Posterior cingulate gyrus (tissue), 11 donors: Measurements from ENCODE around the gene CAMTA2.
"Not testable (repeated sequence)": the region's sequence is repeated elsewhere in the genome, so short reads cannot be mapped to it uniquely, and the experiment has no call there.

Experiments
- DNase-seq, 10 donors: peaks; one replicate each; pipeline versions ENCODE4 v3.0.0 to v3.0.0-alpha.2; 2020 to 2021; ENCODE audit warnings: mixed read lengths in 3 of 10
- intact Hi-C: fragments of 100-400 bp; cut with DNase I; formaldehyde crosslinking; loops from one replicate; pipeline ENCODE4 v1.15.1; 2023

CAMTA2 gene, protein sequence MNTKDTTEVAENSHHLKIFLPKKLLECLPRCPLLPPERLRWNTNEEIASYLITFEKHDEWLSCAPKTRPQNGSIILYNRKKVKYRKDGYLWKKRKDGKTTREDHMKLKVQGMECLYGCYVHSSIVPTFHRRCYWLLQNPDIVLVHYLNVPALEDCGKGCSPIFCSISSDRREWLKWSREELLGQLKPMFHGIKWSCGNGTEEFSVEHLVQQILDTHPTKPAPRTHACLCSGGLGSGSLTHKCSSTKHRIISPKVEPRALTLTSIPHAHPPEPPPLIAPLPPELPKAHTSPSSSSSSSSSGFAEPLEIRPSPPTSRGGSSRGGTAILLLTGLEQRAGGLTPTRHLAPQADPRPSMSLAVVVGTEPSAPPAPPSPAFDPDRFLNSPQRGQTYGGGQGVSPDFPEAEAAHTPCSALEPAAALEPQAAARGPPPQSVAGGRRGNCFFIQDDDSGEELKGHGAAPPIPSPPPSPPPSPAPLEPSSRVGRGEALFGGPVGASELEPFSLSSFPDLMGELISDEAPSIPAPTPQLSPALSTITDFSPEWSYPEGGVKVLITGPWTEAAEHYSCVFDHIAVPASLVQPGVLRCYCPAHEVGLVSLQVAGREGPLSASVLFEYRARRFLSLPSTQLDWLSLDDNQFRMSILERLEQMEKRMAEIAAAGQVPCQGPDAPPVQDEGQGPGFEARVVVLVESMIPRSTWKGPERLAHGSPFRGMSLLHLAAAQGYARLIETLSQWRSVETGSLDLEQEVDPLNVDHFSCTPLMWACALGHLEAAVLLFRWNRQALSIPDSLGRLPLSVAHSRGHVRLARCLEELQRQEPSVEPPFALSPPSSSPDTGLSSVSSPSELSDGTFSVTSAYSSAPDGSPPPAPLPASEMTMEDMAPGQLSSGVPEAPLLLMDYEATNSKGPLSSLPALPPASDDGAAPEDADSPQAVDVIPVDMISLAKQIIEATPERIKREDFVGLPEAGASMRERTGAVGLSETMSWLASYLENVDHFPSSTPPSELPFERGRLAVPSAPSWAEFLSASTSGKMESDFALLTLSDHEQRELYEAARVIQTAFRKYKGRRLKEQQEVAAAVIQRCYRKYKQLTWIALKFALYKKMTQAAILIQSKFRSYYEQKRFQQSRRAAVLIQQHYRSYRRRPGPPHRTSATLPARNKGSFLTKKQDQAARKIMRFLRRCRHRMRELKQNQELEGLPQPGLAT

DNA sequence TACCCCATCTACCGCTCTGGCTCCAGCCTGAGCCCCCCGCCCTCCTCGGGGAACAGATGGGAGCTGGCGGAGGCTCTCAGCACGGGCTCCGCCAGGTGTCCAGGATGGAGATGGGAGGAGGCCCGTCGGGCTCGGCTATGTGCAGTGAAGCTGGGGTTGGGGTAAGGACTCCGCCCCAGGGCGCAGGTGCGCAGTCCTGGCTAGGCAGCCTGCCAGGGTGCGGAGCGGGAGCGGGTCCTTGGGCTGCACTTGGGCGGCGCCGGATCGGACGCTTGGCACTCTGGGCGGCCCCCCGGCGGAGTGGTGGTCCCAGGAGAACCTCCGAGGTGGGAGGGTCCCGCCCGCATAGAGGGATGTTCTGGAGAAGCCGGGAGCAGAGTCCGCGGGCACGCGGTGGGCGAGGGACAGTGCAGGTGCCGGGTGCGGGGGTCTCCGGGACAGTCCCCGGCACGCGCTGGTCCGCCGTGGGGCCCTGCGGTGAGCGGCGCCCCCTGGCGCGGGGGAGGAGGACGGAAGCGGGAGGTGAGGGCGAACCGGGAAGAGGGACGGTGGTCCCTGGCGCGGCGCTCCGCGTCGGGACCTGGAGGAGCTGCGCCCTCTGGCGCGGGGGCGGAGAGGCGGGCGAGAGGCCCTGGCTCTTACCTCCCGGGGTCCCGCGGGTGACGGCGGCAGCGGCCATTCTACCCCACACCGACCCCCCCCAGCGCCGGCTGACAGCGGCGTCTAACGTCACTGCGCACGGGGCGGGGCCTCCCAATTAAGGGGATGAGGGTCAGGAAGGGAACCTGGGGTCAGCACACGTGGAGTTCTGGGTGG lies at the start of gene CAMTA2:
CAMTA2 (minus strand) TSS at position 725 of the 816 bp plus-strand sequence. CDS start 1,453 bp downstream, outside the sequence.
- intact Hi-C loops: loop anchor here (5.0 kb wide), 1 partner anchor 40 kb away; the partner anchor contains the start of gene PFN1

DNA sequence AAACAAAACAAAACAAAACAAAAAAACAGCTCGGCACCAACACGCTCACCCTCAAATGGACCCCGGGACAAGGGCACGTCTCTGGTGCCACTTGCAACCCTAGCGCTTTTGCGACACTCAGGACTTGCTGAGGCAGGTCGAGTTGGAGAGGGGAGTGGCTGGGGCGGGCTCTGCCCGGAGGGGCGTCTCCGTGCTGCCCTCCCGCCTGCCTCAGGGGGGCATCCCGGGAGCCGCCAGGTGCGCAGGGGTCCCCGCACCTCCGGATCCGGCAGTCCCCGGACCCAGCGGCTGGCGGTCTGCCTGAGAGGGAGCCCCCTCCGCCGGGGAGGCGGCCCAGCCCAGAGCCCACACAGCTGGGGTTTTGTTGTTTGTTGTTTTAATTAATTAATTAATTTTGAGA lies 47.8 kb upstream of the CAMTA2 start, which contains the start of gene SLC52A1:
SLC52A1 (minus strand) TSS at position 112 of the 400 bp plus-strand sequence. CDS start 820 bp downstream, outside the sequence.
- no peak for DNase-seq
- intact Hi-C loops: no loop called here

More for the DNA sequence above, at the start of gene CAMTA2:
- DNase-seq: peak; percentile 82 to 98 (median 90)

GRCh38 chr17:5034651-5035050 lies 47.2 kb upstream of the CAMTA2 start:
- intact Hi-C loops: no loop called here
- DNase-seq: no peak

DNA sequence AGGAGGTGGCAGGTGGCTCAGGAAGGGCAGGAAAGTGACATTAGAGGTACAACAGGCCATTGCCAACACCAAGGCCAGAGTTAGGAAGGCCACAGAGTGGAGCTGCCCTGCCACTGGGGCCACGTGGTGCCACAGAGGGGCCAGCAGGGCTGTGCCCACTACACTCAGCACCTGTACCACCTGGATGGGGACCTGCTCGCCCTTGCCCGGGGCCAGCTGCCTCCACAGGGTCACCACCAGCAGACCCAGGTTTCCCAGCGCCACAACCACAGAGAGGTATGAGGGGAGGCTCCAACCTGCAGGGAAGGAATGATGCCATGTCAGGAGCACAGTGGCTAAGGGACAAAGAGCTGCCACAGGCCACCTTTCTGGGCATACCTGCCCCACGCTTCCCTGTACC lies 46.6 kb upstream of the CAMTA2 start:
- intact Hi-C loops: no loop called here
- DNase-seq: no peak

DNA sequence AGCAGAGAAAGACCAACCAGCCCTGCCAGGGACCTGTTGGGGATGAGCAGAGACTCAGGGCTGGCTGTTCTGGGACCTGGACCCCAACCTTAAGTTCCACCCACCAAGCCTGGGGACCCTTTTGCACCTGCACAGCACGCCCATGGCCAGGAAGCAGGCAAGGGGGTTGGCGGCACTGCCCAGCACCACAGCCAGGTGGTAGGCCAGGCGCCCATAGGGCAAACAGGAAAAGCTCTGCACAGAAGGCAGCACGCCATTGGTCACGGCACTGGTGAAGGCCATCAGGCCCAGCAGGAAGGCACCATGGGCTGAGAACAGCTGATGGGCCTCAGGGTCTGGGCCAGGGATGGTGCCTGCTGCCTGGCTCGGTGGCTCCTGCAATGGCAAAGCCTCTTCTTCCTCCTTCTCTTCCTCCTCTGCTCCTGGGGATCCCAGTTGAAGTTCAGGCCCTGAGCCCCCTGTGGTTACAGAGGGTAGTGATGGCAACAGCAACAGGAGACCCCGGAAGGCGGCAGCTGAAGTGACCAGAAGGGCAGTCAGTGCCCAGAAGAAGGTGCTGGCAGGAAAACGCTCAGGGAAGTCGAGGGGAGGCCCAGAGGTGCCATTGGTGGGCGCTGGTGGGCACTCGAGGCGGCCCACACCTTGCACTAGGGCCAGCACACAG lies 46.0 kb upstream of the CAMTA2 start:
- intact Hi-C loops: no loop called here
- no peak for DNase-seq

- DNase-seq: no peak
- intact Hi-C loops: no loop called here
These were observed 45.4 kb upstream of the CAMTA2 start for GRCh38 chr17:5032865-5033264.

- peak; percentile 29 to 94 (median 68) for DNase-seq
- intact Hi-C loops: loop anchor here (1.0 kb wide), 1 partner anchor 31 kb away; no protein-coding TSS in a partner anchor
These were observed 44.0 kb upstream of the CAMTA2 start for GRCh38 chr17:5031365-5032082.

DNA sequence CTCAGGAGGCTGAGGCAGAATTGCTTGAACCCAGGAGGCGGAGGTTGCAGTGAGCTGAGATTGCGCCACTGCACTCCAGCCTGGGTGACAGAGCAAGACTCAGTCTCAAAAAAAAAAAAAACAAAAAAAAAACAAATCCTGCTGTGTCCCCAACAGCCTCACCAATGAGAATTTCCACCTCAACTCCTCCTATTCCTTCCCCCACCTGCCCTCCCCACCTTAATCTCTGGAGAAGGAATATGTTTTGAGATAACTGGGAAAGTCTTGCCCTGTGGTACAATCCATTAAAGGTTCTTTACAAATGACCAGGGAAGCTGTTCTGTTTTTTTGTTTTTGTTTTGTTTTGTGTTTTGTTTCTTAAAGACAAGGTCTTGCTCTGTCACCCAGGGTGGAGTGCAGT lies 42.7 kb upstream of the CAMTA2 start:
- DNase-seq, intact Hi-C loops: not testable (repeated sequence)

GRCh38 chr17:5027916-5028315 lies 40.4 kb upstream of the CAMTA2 start:
- intact Hi-C loops: no loop called here
- no peak for DNase-seq

GRCh38 chr17:5027299-5027698 lies 39.8 kb upstream of the CAMTA2 start:
- intact Hi-C loops: no loop called here

DNA sequence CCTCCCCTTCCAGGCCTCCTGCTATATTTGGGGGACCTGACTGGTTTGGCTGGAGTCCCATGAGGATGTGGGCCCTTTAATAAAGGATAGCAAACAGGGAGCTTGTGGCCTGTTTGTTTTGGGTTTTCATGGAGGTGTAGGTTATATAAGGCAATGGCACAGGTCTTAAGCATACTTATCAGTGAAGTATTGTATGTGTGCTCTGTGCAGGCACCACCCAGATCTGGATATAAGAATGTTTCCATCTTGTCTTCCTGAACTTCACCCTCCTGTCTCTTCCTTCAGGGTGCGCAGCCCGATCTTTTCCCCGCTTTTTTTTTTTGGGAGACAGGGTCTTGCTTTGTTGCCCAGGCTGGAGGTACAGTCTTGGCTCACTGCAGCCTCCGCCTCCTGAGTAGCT lies 37.1 kb upstream of the CAMTA2 start:
- intact Hi-C loops: no loop called here

More at GRCh38 chr17:5027299-5027698, 39.8 kb upstream of the CAMTA2 start:
- peak in 1 of 10 donors; percentile 11 for DNase-seq

GRCh38 chr17:5023588-5024147 lies 36.2 kb upstream of the CAMTA2 start:
- intact Hi-C loops: no loop called here
- no peak for DNase-seq

More for the DNA sequence above, 37.1 kb upstream of the CAMTA2 start:
- DNase-seq: no peak

- intact Hi-C loops: no loop called here
- DNase-seq: no peak
These were observed 34.8 kb upstream of the CAMTA2 start for GRCh38 chr17:5022171-5022711.

- DNase-seq: no peak
- intact Hi-C loops: no loop called here
These were observed 33.1 kb upstream of the CAMTA2 start for GRCh38 chr17:5020502-5021023.

DNA sequence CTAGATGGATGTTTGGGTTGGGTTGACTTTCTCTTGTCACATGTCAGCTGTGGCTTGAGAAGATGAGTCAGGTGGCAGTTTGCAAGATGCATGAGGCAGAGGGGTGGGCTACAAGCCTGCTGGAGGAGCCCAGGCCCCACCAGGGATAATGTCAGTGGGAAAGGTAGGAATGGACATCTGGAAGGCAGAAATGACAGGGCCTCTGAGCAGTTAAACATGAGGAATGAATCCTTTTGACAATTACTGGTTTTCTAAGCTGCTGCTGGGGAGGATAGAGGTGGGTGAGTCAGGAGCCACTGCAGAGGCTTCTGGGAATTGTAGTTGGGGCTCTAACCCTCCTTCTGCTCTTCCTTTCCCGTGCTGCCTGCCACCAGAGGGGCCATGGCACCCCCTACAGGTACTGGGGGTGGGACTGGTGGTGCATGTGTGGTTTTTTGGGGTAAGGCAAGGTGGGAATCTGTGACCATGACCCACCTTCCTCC lies 32.0 kb upstream of the CAMTA2 start:
- intact Hi-C loops: no loop called here
- no peak for DNase-seq

- intact Hi-C loops: no loop called here
- DNase-seq: no peak
These were observed 26.9 kb upstream of the CAMTA2 start for GRCh38 chr17:5014357-5014756.

- DNase-seq: no peak
- intact Hi-C loops: no loop called here
These were observed 24.5 kb upstream of the CAMTA2 start for GRCh38 chr17:5011928-5012327.
